Ishikawa (cell line): ENCODE measurements around the gene TSPAN5.

Experiments used
- CEBPB ChIP-seq: IDR thresholded peaks from 2 replicates; pipeline ENCODE4 v1.6.1; 2012
- CREB1 ChIP-seq: IDR thresholded peaks from 2 replicates; pipeline ENCODE4 v1.6.1; 2012; ENCODE audit warnings: low read depth
- EGR1 ChIP-seq: IDR thresholded peaks from 2 replicates; pipeline ENCODE4 v1.6.1; 2012
- EP300 ChIP-seq: IDR thresholded peaks from 2 replicates; pipeline ENCODE4 v1.6.1; 2012; ENCODE audit warnings: borderline replicate concordance
- FOXM1 ChIP-seq: IDR thresholded peaks from 2 replicates; pipeline ENCODE4 v1.6.1; 2012; ENCODE audit warnings: low read depth, borderline replicate concordance
- NFIC ChIP-seq: IDR thresholded peaks from 2 replicates; pipeline ENCODE4 v1.6.1; 2012
- RAD21 ChIP-seq: IDR thresholded peaks from 2 replicates; pipeline ENCODE4 v1.6.1; 2012; ENCODE audit warnings: low read depth
- REST ChIP-seq: IDR thresholded peaks from 2 replicates; pipeline ENCODE4 v1.6.1; 2012; ENCODE audit warnings: low read depth, mild to moderate bottlenecking
- TAF1 ChIP-seq: IDR thresholded peaks from 2 replicates; pipeline ENCODE4 v1.6.1; 2012; ENCODE audit warnings: low read depth, mild to moderate bottlenecking
- TEAD4 ChIP-seq: IDR thresholded peaks from 2 replicates; pipeline ENCODE4 v1.6.1; 2012
- USF1 ChIP-seq: IDR thresholded peaks from 2 replicates; pipeline ENCODE4 v1.6.1; 2012
- YY1 ChIP-seq: IDR thresholded peaks from 2 replicates; pipeline ENCODE4 v1.6.1; 2012; ENCODE audit warnings: low read depth
- ZBTB7A ChIP-seq: IDR thresholded peaks from 2 replicates; pipeline ENCODE4 v1.6.1; 2012; ENCODE audit warnings: low read depth
- TF ChIP-seq, protein P1 (sequence below): IDR thresholded peaks from 2 replicates; pipeline ENCODE4 v1.6.1; 2012

GRCh38 chr4:98583265-98583664, 75.1 kb downstream of the TSPAN5 start:
- TF ChIP-seq CEBPB (no peak), EP300 (no peak), REST (no peak), TAF1 (no peak), NFIC (no peak), FOXM1 (no peak), CREB1 (no peak), EGR1 (no peak), RAD21 (no peak), TEAD4 (no peak), USF1 (no peak), YY1 (no peak), ZBTB7A (no peak)
- TF ChIP-seq, protein P1, sequence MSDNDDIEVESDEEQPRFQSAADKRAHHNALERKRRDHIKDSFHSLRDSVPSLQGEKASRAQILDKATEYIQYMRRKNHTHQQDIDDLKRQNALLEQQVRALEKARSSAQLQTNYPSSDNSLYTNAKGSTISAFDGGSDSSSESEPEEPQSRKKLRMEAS, result no peak
